HG03354 (cell line): Measurements from ENCODE around the gene GPRC5A.

ENCODE experiments used
- ATAC-seq: cut with Tn5 transposase; IDR thresholded peaks from one replicate; pipeline ENCODE4 v1.9.1; 2021; ENCODE audit warnings: mild to moderate bottlenecking; ENCODE audit not compliant: unreplicated experiment, poor library complexity, severe bottlenecking

The GPRC5A gene

DNA sequence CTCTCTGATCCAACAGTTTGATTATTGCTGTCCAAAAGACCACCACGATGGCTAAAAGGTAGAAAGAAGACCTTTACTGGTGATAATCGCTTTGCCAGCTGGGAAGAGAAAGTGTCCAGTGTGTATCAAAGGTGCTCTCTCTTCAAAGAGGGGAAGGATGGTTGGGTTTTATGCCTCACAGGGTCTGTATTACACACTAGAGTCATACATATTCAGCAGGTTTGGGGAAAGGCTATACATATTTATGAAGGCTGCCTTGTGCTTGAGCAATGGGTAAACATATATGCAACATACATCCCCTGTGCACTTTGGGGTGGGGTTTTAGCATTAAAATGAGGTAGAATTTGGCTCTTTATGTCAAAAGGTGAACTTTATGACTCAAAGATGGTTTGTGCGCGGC lies 42.4 kb downstream of the GPRC5A start:
- ATAC-seq: no peak

DNA sequence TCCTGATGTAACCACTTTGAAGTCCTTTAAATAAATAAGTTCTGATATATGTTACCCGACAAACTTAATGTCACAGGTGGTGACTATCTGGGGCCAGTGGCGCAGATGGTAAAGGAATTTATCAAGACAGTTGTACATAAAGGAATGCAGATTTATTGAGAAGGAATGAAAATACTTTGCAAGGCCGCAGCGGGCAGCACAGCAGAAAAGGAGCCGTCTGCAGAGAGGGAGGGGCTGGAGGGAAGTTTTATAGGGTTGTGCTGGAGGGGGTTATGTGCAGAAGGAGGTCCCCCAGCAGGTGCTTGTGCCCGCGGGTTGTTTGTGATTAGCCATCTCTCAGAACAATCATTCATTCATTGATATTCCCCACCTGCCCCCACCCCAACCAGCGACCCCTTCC lies 43.2 kb downstream of the GPRC5A start:
- ATAC-seq: no peak

GRCh38 chr12:12936983-12937491 lies 45.7 kb downstream of the GPRC5A start:
- no peak for ATAC-seq

GRCh38 chr12:12938541-12938940 lies 47.2 kb downstream of the GPRC5A start:
- ATAC-seq: no peak

DNA sequence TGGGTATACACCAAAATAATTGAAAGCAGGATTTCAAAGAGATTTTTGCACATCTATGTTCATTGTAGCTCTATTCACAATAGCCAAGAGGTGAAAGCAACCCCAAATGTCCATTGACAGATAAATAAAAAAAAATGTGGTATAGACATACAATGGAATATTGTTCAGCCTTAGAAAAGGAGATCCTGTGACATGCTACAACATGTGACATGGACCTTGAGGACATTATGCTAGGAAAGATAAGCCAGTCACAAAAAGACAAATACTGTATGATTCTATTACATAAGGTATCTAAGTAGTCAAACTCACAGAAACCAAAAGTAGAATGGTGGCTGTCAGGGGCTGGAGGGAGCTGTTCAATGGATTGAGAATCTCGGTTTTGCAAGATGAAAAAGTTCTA lies 48.5 kb downstream of the GPRC5A start:
- ATAC-seq: no peak

DNA sequence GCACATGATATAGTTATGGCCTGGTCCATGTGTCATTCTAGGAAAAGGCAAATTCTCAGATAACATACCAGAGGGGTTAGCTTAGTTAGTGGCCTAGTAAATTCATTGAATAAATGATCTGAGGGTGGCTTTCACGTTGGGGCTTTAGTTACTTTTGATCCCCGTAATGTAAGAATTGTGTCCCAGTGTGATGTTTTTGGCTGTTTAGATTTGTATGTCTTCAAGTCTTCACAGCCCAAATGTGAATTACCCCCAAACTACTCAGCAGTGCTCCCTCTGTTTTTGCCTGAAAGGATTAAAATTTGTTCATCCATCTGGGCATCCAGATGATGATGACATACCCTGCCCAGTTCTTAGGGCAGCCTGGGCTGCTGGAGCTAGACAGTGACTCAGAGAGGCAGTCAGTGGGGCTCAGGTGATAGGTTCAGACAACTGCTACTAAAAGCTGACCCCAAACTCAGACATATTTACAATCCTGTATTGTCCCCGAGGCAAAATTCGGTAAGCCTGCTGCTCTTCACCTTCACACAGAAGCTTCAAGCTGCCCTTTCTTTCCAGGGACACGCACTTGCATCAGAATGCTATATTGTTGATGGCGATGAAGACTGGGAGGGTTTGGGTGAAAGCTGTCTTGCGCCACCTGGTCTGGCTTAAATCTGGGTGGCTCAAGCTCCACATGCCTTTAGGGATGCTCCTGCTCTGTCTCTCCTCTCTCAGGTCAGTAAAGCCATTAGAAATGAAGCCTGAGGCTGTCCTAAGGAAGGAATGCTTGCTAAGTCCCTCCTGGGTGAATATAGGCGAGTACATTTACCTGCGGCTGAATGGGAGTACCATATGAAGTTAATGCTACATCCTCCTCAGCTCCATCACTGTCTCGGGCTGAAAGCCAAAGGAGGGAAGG lies 50.3 kb downstream of the GPRC5A start:
- no peak for ATAC-seq

DNA sequence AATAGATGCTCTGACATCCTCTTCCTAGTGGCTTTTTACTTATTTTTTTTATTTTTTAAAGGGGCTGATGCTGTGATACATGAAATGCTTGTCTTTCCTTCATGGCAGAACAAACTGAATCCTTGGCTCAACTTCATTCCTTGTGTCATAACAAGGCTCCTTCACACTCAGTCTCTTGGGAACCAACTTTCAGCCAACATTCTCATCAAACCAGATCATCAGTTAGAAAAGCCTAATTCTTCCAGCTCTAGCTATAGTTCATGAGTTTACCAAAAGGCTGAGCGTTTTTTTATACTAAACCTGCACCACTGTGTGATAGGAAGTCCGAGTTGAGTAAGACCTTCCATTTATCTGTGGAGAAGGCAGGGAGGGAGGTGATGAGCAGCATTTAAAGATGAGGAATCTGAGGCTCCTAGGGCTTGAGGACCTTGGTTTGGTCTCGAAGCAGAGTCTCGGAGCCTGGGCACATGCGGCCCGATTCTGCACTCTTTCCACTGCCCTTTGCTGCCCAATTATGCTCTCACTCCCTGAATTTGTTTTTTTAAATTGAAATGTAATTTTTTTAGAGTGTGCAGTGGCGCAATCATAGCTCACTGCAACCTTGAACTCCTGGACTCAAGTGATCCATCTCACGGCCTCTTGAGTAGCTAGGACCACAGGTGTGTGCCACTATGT lies 52.4 kb downstream of the GPRC5A start:
- no peak for ATAC-seq

DNA sequence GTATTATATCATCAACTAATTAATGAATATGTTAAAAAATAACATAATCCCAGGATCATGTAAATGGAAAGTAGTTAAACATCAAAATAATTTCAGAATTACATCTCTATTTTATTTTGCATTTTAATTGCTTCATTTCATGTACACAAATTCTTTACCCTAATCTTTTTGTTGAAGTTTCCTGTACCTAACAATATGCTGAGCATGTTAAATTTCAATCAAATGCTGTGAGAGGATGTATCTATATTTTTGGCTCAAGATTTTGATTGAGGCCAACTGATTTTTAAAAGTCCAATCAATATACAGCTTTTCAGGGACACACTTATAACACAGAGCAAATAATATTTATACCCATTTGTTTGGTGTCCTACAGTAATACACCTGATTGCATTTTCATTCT lies 54.2 kb downstream of the GPRC5A start:
- no peak for ATAC-seq

GRCh38 chr12:12946686-12947355 lies 55.5 kb downstream of the GPRC5A start:
- ATAC-seq: no peak

DNA sequence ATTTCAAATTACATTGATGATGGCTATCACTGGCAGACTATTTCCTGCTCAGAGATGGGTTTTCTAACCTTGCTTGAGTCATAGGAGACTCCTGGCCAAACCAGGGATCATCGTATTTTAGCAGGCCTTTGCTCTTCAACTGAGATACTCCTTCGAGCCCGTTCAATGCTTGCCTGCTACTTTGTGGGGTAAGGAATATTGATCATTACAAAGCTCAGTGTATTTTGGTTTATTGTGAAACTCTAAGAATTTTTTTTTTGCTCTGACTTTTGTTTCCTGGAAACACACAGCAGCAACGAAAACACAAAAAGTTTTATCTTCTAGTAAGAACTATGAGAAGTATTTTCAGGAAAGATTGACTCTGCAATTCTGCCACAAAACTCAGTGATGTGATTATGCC lies 56.5 kb downstream of the GPRC5A start:
- ATAC-seq: no peak

GRCh38 chr12:12951504-12951903 lies 60.1 kb downstream of the GPRC5A start:
- ATAC-seq: no peak

DNA sequence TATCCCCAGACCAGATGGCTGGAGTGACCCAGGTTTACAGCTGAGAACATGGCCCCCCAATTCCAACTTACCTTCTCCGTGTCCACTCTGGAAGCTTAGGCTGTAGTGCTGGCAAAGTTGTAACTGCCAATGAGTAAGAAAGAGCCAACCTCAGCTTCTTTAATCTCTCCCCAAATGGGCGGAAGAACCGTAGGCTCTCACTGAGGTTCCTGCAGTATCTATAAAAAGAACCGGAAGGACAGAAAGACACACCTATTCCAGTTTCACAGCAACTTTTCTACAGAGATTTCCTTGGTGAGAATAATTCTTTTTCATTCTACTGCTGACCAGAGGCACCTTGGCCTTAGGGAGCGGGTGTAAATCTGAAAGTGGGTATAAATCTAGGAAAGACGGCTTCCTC lies 60.7 kb downstream of the GPRC5A start, which contains the start of gene GPRC5D:
TSS of gene GPRC5D (minus strand) at position 135 of the 400 bp plus-strand sequence. CDS start 1,786 bp downstream, outside the sequence.
- no peak for ATAC-seq

DNA sequence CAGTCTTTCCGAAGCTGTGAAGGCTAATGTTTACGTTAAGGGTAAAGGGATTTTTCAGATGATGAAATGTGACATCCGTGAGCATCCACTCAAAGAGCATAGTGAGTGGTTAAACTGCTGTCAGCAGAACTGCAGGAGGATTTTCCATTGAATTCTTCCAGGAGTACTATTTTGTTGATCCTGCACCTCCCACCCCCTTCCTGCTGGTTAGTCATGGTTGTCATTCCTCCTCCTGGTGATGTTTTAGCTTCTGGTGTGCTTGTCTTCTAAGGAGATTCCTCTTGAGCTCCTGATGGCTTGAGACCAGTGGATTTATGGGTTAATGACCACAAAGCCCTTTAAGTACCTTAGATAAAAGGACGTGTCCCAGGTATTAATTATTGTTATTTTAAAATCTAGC lies 63.0 kb downstream of the GPRC5A start:
- ATAC-seq: no peak

GRCh38 chr12:12954878-12955625 lies 63.7 kb downstream of the GPRC5A start:
- no peak for ATAC-seq

- no peak for ATAC-seq
Observed at GRCh38 chr12:12958886-12959285, 67.5 kb downstream of the GPRC5A start.

GRCh38 chr12:12960639-12961209 lies 69.4 kb downstream of the GPRC5A start:
- ATAC-seq: no peak

GRCh38 chr12:12964255-12964654 lies 72.9 kb downstream of the GPRC5A start:
- no peak for ATAC-seq

- no peak for ATAC-seq
Observed at GRCh38 chr12:12965836-12966235, 74.5 kb downstream of the GPRC5A start.
